Body of pancreas (tissue), 4 donors: ENCODE results near the gene EML5. TPM values are rescaled to one million over a fixed set of nuclear protein-coding genes. Genes with fewer than 3 reads are reported as not detected.
A peak's percentile ranks its signal among the peaks of the same experiment; 100 is the strongest.

Source experiments
- ATAC-seq: fragments of 150-250 bp; one replicate; pipeline ENCODE4 v1.9.1; 2016
- DNase-seq, 4 donors: peaks; one replicate each; pipeline ENCODE4 v3.0.0-alpha.2; 2019
- H3K27ac ChIP-seq, 4 donors: fragments of 200-600 bp; sonication (generic); 1 replicate in 3 of 4; 2 replicates in 1 of 4; pipeline versions ENCODE4 v1.5.1 to v1.6.1; 2016 to 2019; ENCODE audit warnings: mild to moderate bottlenecking in 1 of 4, mixed read lengths in 1 of 4, moderate library complexity in 1 of 4
- H3K27me3 ChIP-seq, 2 donors: fragments of 200-600 bp; sonication (generic); one replicate each; pipeline ENCODE4 v1.6.0; 2016; ENCODE audit warnings: mild to moderate bottlenecking in 1 of 2
- H3K36me3 ChIP-seq, 2 donors: fragments of 200-600 bp; sonication (generic); replicated peaks in 1 of 2; 2 replicates each; pipeline ENCODE4 v1.5.1; 2016; ENCODE audit warnings: low read depth in 2 of 2; ENCODE audit not compliant: insufficient read depth in 1 of 2
- H3K4me1 ChIP-seq: fragments of 200-600 bp; sonication (generic); one replicate; pipeline ENCODE4 v1.6.0; 2016
- H3K4me3 ChIP-seq, 2 donors: fragments of 200-600 bp; sonication (generic); 1 replicate in 1 of 2; 2 replicates in 1 of 2; pipeline ENCODE4 v1.5.1; 2016 to 2019
- H3K9me3 ChIP-seq, 3 donors: fragments of 200-600 bp; sonication (generic); 1 replicate in 2 of 3; 2 replicates in 1 of 3; pipeline ENCODE4 v1.5.1; 2016
- POLR2A ChIP-seq, 3 donors: fragments of 450-650 bp; IDR thresholded peaks; one replicate each; pipeline ENCODE4 v1.6.1; 2016; ENCODE audit warnings: antibody characterized with exemption in 3 of 3, mild to moderate bottlenecking in 2 of 3
- WGBS, 2 donors: methylation state at CpG; one replicate each; pipeline ENCODE4 v1.1.5; 2017; 5-methylcytosine and 5-hydroxymethylcytosine counted together
- intact Hi-C: fragments of 100-400 bp; cut with DNase I; formaldehyde crosslinking; loops from one replicate; pipeline ENCODE4 v1.15.1; 2023
- total RNA-seq, 2 donors: library from RNA; depleted of rRNA; stranded (reverse); fragments of >200 nt; gene quantifications; one replicate each; pipeline ENCODE4 v1.1.0, GENCODE V29; 2016
- TF ChIP-seq, protein P1 (sequence below), 7 experiments: fragments of 450-650 bp in 4 of 7; fragments of 200-600 bp in 3 of 7; sonication (generic) in 3 of 7; IDR thresholded peaks; one replicate each; pipeline ENCODE4 v1.5.1; 2016 to 2019; ENCODE audit warnings: antibody characterized with exemption in 7 of 7

Gene EML5
- total RNA-seq, 2 donors from 2014 or later = 2.9 to 3.3 TPM

DNA sequence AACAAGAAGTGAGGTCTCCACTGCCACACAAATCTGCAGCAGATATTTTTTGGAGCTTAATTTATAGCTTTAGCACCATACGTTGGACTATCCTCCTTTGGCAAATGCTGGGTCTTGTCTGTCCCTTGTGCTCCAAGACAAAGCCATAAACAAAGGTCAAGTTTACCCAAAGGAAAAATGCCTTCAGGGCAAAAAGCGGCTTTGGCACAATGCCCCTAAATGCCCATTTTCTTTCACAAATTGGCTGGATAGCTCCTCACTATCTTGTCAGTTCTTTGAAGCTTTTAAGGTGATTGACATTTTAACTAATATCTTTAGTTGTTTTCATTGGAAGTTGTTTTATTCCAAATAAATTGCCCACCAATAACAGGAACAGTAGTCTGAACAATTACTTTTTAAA, 59.6 kb downstream of the EML5 start:
- Histone ChIP-seq H3K4me1 (no peaks in the 10 kb centered on the region), H3K27ac (no peak overlapping the region), H3K36me3 (no peaks in the 10 kb centered on the region), H3K4me3 (no peak overlapping the region), H3K27me3 (no peaks in the 10 kb centered on the region), H3K9me3 (no peaks in the 10 kb centered on the region)
- 83 to 95% methylated on average over 2 of the region's 2 CpGs for WGBS, 2 donors
- ATAC-seq (no peak), DNase-seq (no peak)
- intact Hi-C loops = no loop called here
- TF ChIP-seq, protein P1, sequence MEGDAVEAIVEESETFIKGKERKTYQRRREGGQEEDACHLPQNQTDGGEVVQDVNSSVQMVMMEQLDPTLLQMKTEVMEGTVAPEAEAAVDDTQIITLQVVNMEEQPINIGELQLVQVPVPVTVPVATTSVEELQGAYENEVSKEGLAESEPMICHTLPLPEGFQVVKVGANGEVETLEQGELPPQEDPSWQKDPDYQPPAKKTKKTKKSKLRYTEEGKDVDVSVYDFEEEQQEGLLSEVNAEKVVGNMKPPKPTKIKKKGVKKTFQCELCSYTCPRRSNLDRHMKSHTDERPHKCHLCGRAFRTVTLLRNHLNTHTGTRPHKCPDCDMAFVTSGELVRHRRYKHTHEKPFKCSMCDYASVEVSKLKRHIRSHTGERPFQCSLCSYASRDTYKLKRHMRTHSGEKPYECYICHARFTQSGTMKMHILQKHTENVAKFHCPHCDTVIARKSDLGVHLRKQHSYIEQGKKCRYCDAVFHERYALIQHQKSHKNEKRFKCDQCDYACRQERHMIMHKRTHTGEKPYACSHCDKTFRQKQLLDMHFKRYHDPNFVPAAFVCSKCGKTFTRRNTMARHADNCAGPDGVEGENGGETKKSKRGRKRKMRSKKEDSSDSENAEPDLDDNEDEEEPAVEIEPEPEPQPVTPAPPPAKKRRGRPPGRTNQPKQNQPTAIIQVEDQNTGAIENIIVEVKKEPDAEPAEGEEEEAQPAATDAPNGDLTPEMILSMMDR (IDR thresholded peaks at IDR 0.05) = no peak
- TF ChIP-seq POLR2A (IDR thresholded peaks at IDR 0.05) = no peak

DNA sequence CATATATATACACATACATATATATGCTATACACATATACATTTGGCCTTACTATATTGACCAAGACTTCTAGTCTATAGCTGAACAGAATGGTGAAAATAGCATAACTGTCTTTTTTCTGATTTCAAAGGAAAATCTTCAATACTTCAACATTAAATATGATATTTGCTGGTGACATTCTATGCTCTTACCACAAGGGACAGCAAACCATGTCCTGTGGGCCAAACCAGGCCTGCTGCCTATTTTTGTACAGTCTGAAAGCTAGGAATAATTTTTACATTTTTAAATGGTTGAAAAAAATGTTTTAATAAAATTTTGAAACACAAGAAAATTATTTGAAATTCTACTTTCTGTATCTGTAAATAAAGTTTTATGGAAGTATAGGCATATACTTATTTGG, 63.6 kb downstream of the EML5 start:
- no peak for TF ChIP-seq POLR2A (IDR thresholded peaks at IDR 0.05)
- TF ChIP-seq, protein P1 (IDR thresholded peaks at IDR 0.05) = peak in 1 of 7 experiments; percentile 11
- intact Hi-C loops = no loop called here

GRCh38 chr14:88727057-88727456, 65.7 kb downstream of the EML5 start:
- no peaks in the 10 kb centered on the region for H3K36me3 ChIP-seq
- no peaks in the 10 kb centered on the region for H3K4me1 ChIP-seq
- no peak for DNase-seq
- no peak for ATAC-seq
- H3K4me3 ChIP-seq = no peak overlapping the region
- H3K9me3 ChIP-seq = no peaks in the 10 kb centered on the region
- WGBS, 2 donors = 97 to 98% methylated on average over 4 of the region's 4 CpGs
- intact Hi-C loops = no loop called here
- no peak overlapping the region for H3K27ac ChIP-seq
- no peak for TF ChIP-seq POLR2A (IDR thresholded peaks at IDR 0.05)
- TF ChIP-seq, protein P1 (IDR thresholded peaks at IDR 0.05) = no peak
- H3K27me3 ChIP-seq = no peaks in the 10 kb centered on the region

More for the DNA sequence above, 63.6 kb downstream of the EML5 start:
- H3K36me3 ChIP-seq = no peaks in the 10 kb centered on the region
- H3K27me3 ChIP-seq = no peaks in the 10 kb centered on the region
- H3K4me3 ChIP-seq = no peak overlapping the region
- H3K4me1 ChIP-seq = no peaks in the 10 kb centered on the region
- H3K9me3 ChIP-seq = no peaks in the 10 kb centered on the region
- no peak for DNase-seq
- ATAC-seq = no peak
- H3K27ac ChIP-seq = no peak overlapping the region

DNA sequence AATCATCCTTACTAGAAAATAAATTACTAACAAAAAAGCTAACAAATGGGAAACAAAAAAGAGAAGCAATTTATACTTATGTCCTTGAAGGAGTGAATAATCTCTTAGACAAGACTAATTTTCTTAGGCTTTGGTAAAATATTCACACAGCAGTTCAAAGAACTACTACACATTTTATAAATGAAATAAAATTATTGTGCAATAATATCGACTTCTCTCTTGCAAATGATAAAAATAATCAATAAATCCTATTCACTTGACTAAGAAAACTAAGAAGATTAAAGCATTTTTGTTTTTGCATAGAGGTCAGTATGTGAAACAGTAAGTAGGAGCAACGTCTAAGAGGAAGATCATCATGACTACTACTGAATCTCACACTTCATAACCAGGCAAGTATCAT, 82.0 kb downstream of the EML5 start:
- DNase-seq (no peak), ATAC-seq (no peak)
- WGBS, 2 donors = 40 to 45% methylated on average over 2 of the region's 2 CpGs
- Histone ChIP-seq H3K36me3 (no peaks in the 10 kb centered on the region), H3K4me1 (no peaks in the 10 kb centered on the region), H3K9me3 (no peaks in the 10 kb centered on the region), H3K4me3 (no peak overlapping the region), H3K27me3 (no peaks in the 10 kb centered on the region), H3K27ac (no peak overlapping the region)
- no peak for TF ChIP-seq POLR2A (IDR thresholded peaks at IDR 0.05)
- TF ChIP-seq, protein P1 (IDR thresholded peaks at IDR 0.05) = no peak
- intact Hi-C loops = no loop called here

GRCh38 chr14:88707088-88707487, 85.7 kb downstream of the EML5 start:
- intact Hi-C loops = no loop called here
- Histone ChIP-seq H3K4me1 (no peaks in the 10 kb centered on the region), H3K9me3 (no peaks in the 10 kb centered on the region), H3K27ac (no peak overlapping the region), H3K4me3 (no peak overlapping the region), H3K36me3 (no peaks in the 10 kb centered on the region), H3K27me3 (no peaks in the 10 kb centered on the region)
- WGBS, 2 donors = 94 to 95% methylated on average over 1 of the region's 1 CpG
- ATAC-seq = no peak
- TF ChIP-seq, protein P1 (IDR thresholded peaks at IDR 0.05) = no peak
- no peak for TF ChIP-seq POLR2A (IDR thresholded peaks at IDR 0.05)
- DNase-seq = no peak
